NCI-H128 (cell line): Measurements from ENCODE around the gene DTNB.

Experiments
- DNase-seq: peaks from one replicate; lab custom pipeline; 2025; ENCODE audit not compliant: unreplicated experiment; lab: John Stamatoyannopoulos, UW

The DTNB gene

GRCh38 chr2:25512707-25513106, 160.7 kb downstream of the DTNB start:
- no peak for DNase-seq

- DNase-seq = no peak
Observed at GRCh38 chr2:25506226-25506625, 167.2 kb downstream of the DTNB start.

- DNase-seq = no peak
Observed at GRCh38 chr2:25505622-25506021, 167.8 kb downstream of the DTNB start.

- DNase-seq = no peak
Observed at GRCh38 chr2:25505182-25505581, 168.2 kb downstream of the DTNB start.

GRCh38 chr2:25504266-25504665, 169.1 kb downstream of the DTNB start:
- no peak for DNase-seq

- no peak for DNase-seq
Observed at GRCh38 chr2:25499157-25499556, 174.2 kb downstream of the DTNB start.

GRCh38 chr2:25497918-25498407, 175.4 kb downstream of the DTNB start:
- DNase-seq = no peak

GRCh38 chr2:25497229-25497917, 176.0 kb downstream of the DTNB start:
- DNase-seq = no peak

- no peak for DNase-seq
Observed at GRCh38 chr2:25494616-25495015, 178.8 kb downstream of the DTNB start.

GRCh38 chr2:25493207-25493606, 180.2 kb downstream of the DTNB start:
- DNase-seq = no peak

GRCh38 chr2:25492726-25493125, 180.7 kb downstream of the DTNB start:
- DNase-seq = no peak

- DNase-seq = no peak
Observed at GRCh38 chr2:25491966-25492532, 181.3 kb downstream of the DTNB start.

GRCh38 chr2:25491003-25491696, 182.2 kb downstream of the DTNB start:
- DNase-seq = no peak

- DNase-seq = no peak
Observed at GRCh38 chr2:25490217-25490616, 183.2 kb downstream of the DTNB start.

- no peak for DNase-seq
Observed at GRCh38 chr2:25489631-25490030, 183.7 kb downstream of the DTNB start.

- no peak for DNase-seq
Observed at GRCh38 chr2:25483607-25484266, 189.6 kb downstream of the DTNB start.

GRCh38 chr2:25482341-25482740, 191.0 kb downstream of the DTNB start:
- no peak for DNase-seq

GRCh38 chr2:25481381-25482300, 191.7 kb downstream of the DTNB start:
- DNase-seq = no peak

- no peak for DNase-seq
Observed at GRCh38 chr2:25480561-25480960, 192.8 kb downstream of the DTNB start.

- DNase-seq = no peak
Observed at GRCh38 chr2:25479761-25480160, 193.6 kb downstream of the DTNB start.

- DNase-seq = no peak
Observed at GRCh38 chr2:25478736-25479135, 194.6 kb downstream of the DTNB start.
